Activated CD8-positive, alpha-beta T cell treated with anti-CD3 and anti-CD28 coated beads for 36 hours (primary cell): ENCODE results near the gene SSBP3. TPM values are rescaled to one million over a fixed set of nuclear protein-coding genes. Genes with fewer than 3 reads are reported as not detected.

ENCODE experiments used
- ATAC-seq: fragments of 200-7000 bp; cut with Tn5 transposase; one replicate; pipeline ENCODE4 v1.10.0; 2021; ENCODE audit warnings: mild to moderate bottlenecking, moderate library complexity
- CTCF ChIA-PET: fragments of 350-600 bp; sonication (Branson Sonifier 250); formaldehyde crosslinking; loops from one replicate; lab custom pipeline; 2021; ENCODE audit warnings: antibody characterized with exemption; lab: Charles Lee
- POLR2A ChIA-PET: fragments of 350-600 bp; sonication (Branson Sonifier 250); formaldehyde crosslinking; loops from one replicate; lab custom pipeline; 2021; ENCODE audit warnings: antibody characterized with exemption; lab: Charles Lee
- DNase-seq: peaks from one replicate; pipeline ENCODE4 v3.0.0-alpha.2; 2020
- H3K27ac Mint-ChIP-seq: one replicate; pipeline ENCODE4 v1.8.0; 2021; ENCODE audit warnings: mild to moderate bottlenecking, mixed read lengths
- H3K27me3 Mint-ChIP-seq: one replicate; pipeline ENCODE4 v1.8.0; 2021; ENCODE audit warnings: mixed read lengths
- H3K36me3 Mint-ChIP-seq: one replicate; pipeline ENCODE4 v1.8.0; 2021; ENCODE audit warnings: low read depth, mixed read lengths
- H3K4me1 Mint-ChIP-seq: one replicate; pipeline ENCODE4 v1.8.0; 2021; ENCODE audit warnings: low read depth, mixed read lengths
- H3K4me3 Mint-ChIP-seq: one replicate; pipeline ENCODE4 v1.8.0; 2021; ENCODE audit warnings: mild to moderate bottlenecking, moderate library complexity, mixed read lengths
- H3K9me3 Mint-ChIP-seq: one replicate; pipeline ENCODE4 v1.8.0; 2021; ENCODE audit warnings: mixed read lengths
- intact Hi-C: fragments of 100-400 bp; cut with micrococcal nuclease; formaldehyde crosslinking; loops from one replicate; pipeline ENCODE4 v1.10.0; 2022
- total RNA-seq, 2 experiments: library from RNA; stranded (reverse); gene quantifications; one replicate each; pipeline ENCODE4 v1.2.3, GENCODE V29; 2021
- TF ChIP-seq, protein P1 (sequence below): fragments of 200-600 bp; IDR thresholded peaks from one replicate; pipeline ENCODE4 v1.8.0; 2022; ENCODE audit warnings: antibody characterized with exemption, mild to moderate bottlenecking

The SSBP3 gene
- total RNA-seq, 2 experiments from 2014 or later = 62.6 to 67.8 TPM

DNA sequence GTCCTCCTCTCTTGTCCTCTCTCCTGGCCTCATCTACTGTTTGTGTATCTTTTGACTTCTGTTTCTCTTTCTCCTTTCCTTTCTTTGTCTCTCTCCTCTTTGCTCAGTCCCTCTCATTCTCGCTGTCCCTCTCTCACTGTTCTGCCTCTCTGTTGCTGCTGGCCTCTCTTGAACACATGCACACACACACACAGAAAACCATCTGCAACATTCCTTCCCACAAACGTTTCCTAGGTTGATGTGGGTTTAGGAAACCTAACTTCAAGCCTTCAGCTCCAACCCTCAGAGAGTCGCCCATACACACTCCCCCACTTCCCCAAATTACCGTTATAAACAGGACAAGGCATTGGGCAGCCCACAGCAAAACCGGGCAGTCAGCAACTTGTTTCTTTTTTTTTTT, 10.9 kb upstream of the SSBP3 start:
- no peak for DNase-seq
- H3K9me3 Mint-ChIP-seq = no peaks in the 10 kb centered on the region
- CTCF ChIA-PET = interaction anchor here (1.4 kb wide), 1 partner anchor 10 kb away, joined by 3 read pairs; no protein-coding TSS in a partner anchor
- H3K36me3 Mint-ChIP-seq = no peaks in the 10 kb centered on the region
- no peak overlapping the region for H3K4me3 Mint-ChIP-seq
- H3K27ac Mint-ChIP-seq = no peak overlapping the region
- peaks cover 15% of the 10 kb centered on the region for H3K4me1 Mint-ChIP-seq
- TF ChIP-seq, protein P1, sequence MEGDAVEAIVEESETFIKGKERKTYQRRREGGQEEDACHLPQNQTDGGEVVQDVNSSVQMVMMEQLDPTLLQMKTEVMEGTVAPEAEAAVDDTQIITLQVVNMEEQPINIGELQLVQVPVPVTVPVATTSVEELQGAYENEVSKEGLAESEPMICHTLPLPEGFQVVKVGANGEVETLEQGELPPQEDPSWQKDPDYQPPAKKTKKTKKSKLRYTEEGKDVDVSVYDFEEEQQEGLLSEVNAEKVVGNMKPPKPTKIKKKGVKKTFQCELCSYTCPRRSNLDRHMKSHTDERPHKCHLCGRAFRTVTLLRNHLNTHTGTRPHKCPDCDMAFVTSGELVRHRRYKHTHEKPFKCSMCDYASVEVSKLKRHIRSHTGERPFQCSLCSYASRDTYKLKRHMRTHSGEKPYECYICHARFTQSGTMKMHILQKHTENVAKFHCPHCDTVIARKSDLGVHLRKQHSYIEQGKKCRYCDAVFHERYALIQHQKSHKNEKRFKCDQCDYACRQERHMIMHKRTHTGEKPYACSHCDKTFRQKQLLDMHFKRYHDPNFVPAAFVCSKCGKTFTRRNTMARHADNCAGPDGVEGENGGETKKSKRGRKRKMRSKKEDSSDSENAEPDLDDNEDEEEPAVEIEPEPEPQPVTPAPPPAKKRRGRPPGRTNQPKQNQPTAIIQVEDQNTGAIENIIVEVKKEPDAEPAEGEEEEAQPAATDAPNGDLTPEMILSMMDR = no peak
- POLR2A ChIA-PET = no interaction called here
- intact Hi-C loops = no loop called here
- no peaks in the 10 kb centered on the region for H3K27me3 Mint-ChIP-seq
- ATAC-seq = no peak

- no peak overlapping the region for H3K4me3 Mint-ChIP-seq
- no peak for DNase-seq
- CTCF ChIA-PET = interaction anchor here (1.4 kb wide), 1 partner anchor 9 kb away, joined by 3 read pairs; no protein-coding TSS in a partner anchor
- POLR2A ChIA-PET = no interaction called here
- H3K9me3 Mint-ChIP-seq = no peaks in the 10 kb centered on the region
- H3K4me1 Mint-ChIP-seq = peaks cover 15% of the 10 kb centered on the region
- no peaks in the 10 kb centered on the region for H3K36me3 Mint-ChIP-seq
- TF ChIP-seq, protein P1 = no peak
- ATAC-seq = no peak
- intact Hi-C loops = no loop called here
- no peak overlapping the region for H3K27ac Mint-ChIP-seq
- H3K27me3 Mint-ChIP-seq = no peaks in the 10 kb centered on the region
Observed at GRCh38 chr1:54416435-54416834, 10.2 kb upstream of the SSBP3 start.

- DNase-seq (no peak), ATAC-seq (no peak)
- Mint-ChIP-seq H3K27me3 (no peaks in the 10 kb centered on the region), H3K4me3 (no peak overlapping the region), H3K9me3 (no peaks in the 10 kb centered on the region), H3K27ac (no peak overlapping the region), H3K36me3 (no peaks in the 10 kb centered on the region), H3K4me1 (peaks cover 16% of the 10 kb centered on the region)
- intact Hi-C loops = no loop called here
- ChIA-PET CTCF (interaction anchor here (1.4 kb wide), 1 partner anchor 9 kb away, joined by 3 read pairs; no protein-coding TSS in a partner anchor), POLR2A (interaction anchor here (1.0 to 1.7 kb wide), 2 partner anchors 19 to 72 kb away, joined by 3 read pairs; no protein-coding TSS in a partner anchor)
- TF ChIP-seq, protein P1 = no peak
Observed at GRCh38 chr1:54415991-54416390, 9.8 kb upstream of the SSBP3 start.

GRCh38 chr1:54415533-54415932, 9.3 kb upstream of the SSBP3 start:
- TF ChIP-seq, protein P1 = no peak
- H3K4me1 Mint-ChIP-seq = peaks cover 20% of the 10 kb centered on the region
- H3K4me3 Mint-ChIP-seq = no peak overlapping the region
- DNase-seq = no peak
- ATAC-seq = no peak
- no peaks in the 10 kb centered on the region for H3K27me3 Mint-ChIP-seq
- intact Hi-C loops = no loop called here
- H3K27ac Mint-ChIP-seq = no peak overlapping the region
- no peaks in the 10 kb centered on the region for H3K9me3 Mint-ChIP-seq
- no peaks in the 10 kb centered on the region for H3K36me3 Mint-ChIP-seq
- ChIA-PET POLR2A (interaction anchor here (1.0 to 1.7 kb wide), 3 partner anchors 19 to 72 kb away, joined by 3 read pairs; no protein-coding TSS in a partner anchor), CTCF (no interaction called here)

DNA sequence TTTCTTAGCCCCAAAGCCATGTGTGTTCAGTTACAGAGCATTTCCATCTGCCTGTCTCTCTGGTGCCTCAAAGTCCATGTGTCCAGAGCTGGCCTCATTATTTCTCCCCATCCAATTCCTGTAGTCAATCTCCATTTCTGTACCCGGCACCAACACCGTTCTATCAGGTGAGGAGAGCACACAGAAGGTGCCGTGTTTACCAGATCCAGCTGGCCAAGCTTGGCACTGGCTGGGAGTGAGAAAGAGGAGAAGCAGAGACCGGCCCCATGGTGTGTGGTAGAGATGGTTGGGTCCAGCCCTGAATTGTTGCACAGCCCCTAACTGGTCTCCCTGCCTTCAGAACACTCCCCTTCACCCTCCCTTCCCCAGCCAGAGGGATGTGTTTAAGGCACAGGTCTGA, 7.5 kb upstream of the SSBP3 start:
- Mint-ChIP-seq H3K4me1 (peaks cover 34% of the 10 kb centered on the region), H3K27me3 (no peaks in the 10 kb centered on the region), H3K36me3 (no peaks in the 10 kb centered on the region), H3K4me3 (no peak overlapping the region), H3K9me3 (no peaks in the 10 kb centered on the region), H3K27ac (peak overlapping the region; percentile 77)
- TF ChIP-seq, protein P1 = no peak
- intact Hi-C loops = no loop called here
- DNase-seq (no peak), ATAC-seq (no peak)
- ChIA-PET POLR2A (interaction anchor here (1.3 kb wide), 1 partner anchor 48 kb away, joined by 3 read pairs; no protein-coding TSS in a partner anchor), CTCF (no interaction called here)
